KMS-11 (cell line): ENCODE data around the gene MROH2A.

Experiments used
- H2AFZ ChIP-seq: fragments of 200-600 bp; sonication (generic); 2 replicates; pipeline ENCODE4 v1.6.1; 2016; ENCODE audit warnings: antibody characterized with exemption, mixed run types, low read depth
- H3K27ac ChIP-seq: fragments of 200-600 bp; sonication (generic); 2 replicates; pipeline ENCODE4 v1.6.1; 2016; ENCODE audit warnings: mild to moderate bottlenecking, mixed run types
- H3K27me3 ChIP-seq: fragments of 200-600 bp; sonication (generic); 2 replicates; pipeline ENCODE4 v1.6.1; 2017; ENCODE audit warnings: mild to moderate bottlenecking, low read depth, mixed run types, moderate library complexity; ENCODE audit not compliant: insufficient read depth
- H3K36me3 ChIP-seq: fragments of 200-600 bp; sonication (generic); 2 replicates; pipeline ENCODE4 v1.6.1; 2017; ENCODE audit warnings: mild to moderate bottlenecking, mixed run types; ENCODE audit not compliant: insufficient read depth
- H3K4me1 ChIP-seq: fragments of 200-600 bp; sonication (generic); 2 replicates; pipeline ENCODE4 v1.6.1; 2016; ENCODE audit warnings: mild to moderate bottlenecking, low read depth, mixed run types; ENCODE audit not compliant: poor library complexity, severe bottlenecking
- H3K4me2 ChIP-seq: fragments of 200-600 bp; sonication (generic); 2 replicates; pipeline ENCODE4 v1.7.0; 2016; ENCODE audit warnings: mild to moderate bottlenecking, mixed run types
- H3K4me3 ChIP-seq: fragments of 200-600 bp; sonication (generic); IDR thresholded peaks from 2 replicates; pipeline ENCODE4 v1.6.1; 2017; ENCODE audit warnings: low read depth, low read length, mixed read lengths; ENCODE audit not compliant: insufficient read depth
- H3K79me2 ChIP-seq: fragments of 200-600 bp; sonication (generic); 2 replicates; pipeline ENCODE4 v1.6.1; 2016; ENCODE audit warnings: low read depth, mixed run types; ENCODE audit not compliant: insufficient read depth
- H3K9ac ChIP-seq: fragments of 200-600 bp; sonication (generic); 2 replicates; pipeline ENCODE4 v1.6.1; 2016; ENCODE audit warnings: mild to moderate bottlenecking, mixed run types
- H4K20me1 ChIP-seq: fragments of 200-600 bp; sonication (generic); 2 replicates; pipeline ENCODE4 v1.6.1; 2016; ENCODE audit warnings: mild to moderate bottlenecking, mixed run types; ENCODE audit not compliant: insufficient read depth
- TF ChIP-seq, protein P1 (sequence below): fragments of 200-600 bp; sonication (generic); conservative IDR thresholded peaks from 2 replicates; pipeline ENCODE4 v1.6.1; 2017; ENCODE audit warnings: low read depth, mild to moderate bottlenecking, antibody characterized with exemption, low read length, moderate library complexity, mixed read lengths

Gene MROH2A

DNA sequence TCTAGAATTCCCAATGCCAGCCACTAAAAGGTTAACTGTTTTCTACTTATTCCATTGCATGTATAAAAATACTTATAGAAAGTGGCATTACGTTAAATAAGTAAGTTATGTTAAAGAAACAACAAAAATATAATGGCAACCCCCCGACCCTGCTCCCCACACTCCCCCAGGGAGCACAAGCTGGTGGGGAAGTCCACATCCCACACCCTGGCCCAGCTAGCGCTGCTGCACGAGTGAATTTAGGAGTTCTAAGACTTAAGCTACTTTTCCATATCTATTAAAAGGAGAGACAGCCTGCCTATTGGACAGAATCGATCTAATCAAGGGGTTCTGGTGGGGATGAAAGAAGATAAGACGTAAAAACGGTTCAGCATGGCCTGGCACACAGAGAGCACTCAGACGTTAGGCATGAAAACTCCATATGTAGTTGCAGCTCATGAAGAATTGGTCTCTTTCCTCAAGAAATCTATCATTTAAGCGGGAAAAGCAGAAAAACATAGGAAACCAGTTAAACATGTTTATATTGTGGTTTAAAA, 59.6 kb downstream of the MROH2A start:
- no peak overlapping the region for H3K4me3 ChIP-seq
- TF ChIP-seq, protein P1, sequence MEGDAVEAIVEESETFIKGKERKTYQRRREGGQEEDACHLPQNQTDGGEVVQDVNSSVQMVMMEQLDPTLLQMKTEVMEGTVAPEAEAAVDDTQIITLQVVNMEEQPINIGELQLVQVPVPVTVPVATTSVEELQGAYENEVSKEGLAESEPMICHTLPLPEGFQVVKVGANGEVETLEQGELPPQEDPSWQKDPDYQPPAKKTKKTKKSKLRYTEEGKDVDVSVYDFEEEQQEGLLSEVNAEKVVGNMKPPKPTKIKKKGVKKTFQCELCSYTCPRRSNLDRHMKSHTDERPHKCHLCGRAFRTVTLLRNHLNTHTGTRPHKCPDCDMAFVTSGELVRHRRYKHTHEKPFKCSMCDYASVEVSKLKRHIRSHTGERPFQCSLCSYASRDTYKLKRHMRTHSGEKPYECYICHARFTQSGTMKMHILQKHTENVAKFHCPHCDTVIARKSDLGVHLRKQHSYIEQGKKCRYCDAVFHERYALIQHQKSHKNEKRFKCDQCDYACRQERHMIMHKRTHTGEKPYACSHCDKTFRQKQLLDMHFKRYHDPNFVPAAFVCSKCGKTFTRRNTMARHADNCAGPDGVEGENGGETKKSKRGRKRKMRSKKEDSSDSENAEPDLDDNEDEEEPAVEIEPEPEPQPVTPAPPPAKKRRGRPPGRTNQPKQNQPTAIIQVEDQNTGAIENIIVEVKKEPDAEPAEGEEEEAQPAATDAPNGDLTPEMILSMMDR = no peak
- no peaks in the 10 kb centered on the region for H3K27me3 ChIP-seq
- H4K20me1 ChIP-seq = peaks cover 11% of the 10 kb centered on the region; the same call in 1 of the 2 replicates
- H3K79me2 ChIP-seq = peaks cover 60% of the 10 kb centered on the region
- no peaks in the 10 kb centered on the region; the same call in 1 of the 2 replicates for H3K36me3 ChIP-seq
- no peak overlapping the region for H3K4me2 ChIP-seq
- H2AFZ ChIP-seq = no peak overlapping the region
- H3K27ac ChIP-seq = no peak overlapping the region
- H3K4me1 ChIP-seq = peaks cover 5% of the 10 kb centered on the region
- H3K9ac ChIP-seq = no peak overlapping the region

DNA sequence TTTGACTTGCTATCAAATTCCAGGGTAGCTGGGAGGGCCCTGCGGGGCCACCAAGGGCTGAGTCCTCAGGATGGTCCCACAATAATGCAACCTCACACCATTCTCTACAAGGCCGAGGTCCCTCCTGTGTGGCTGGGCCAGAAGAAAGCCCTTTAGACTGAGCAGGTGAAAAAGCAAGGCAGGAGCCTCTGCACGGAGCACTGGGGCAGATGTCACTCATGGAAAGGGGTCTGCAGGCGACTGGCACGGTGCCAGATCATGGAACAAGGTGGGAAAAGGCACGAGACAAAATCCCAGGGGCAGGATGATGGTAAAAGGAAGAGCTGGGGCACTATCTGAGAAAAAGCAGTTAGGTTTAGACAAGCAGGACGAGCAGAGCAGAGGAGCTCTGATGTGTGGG, 60.1 kb downstream of the MROH2A start:
- peaks cover 5% of the 10 kb centered on the region for H3K4me1 ChIP-seq
- peaks cover 11% of the 10 kb centered on the region; the same call in 1 of the 2 replicates for H4K20me1 ChIP-seq
- no peak overlapping the region for H3K9ac ChIP-seq
- H3K27ac ChIP-seq = no peak overlapping the region
- H3K79me2 ChIP-seq = peaks cover 61% of the 10 kb centered on the region
- H3K36me3 ChIP-seq = no peaks in the 10 kb centered on the region; the same call in 1 of the 2 replicates
- no peak overlapping the region for H3K4me2 ChIP-seq
- H3K4me3 ChIP-seq = no peak overlapping the region
- TF ChIP-seq, protein P1 = no peak
- no peaks in the 10 kb centered on the region for H3K27me3 ChIP-seq
- H2AFZ ChIP-seq = no peak overlapping the region

DNA sequence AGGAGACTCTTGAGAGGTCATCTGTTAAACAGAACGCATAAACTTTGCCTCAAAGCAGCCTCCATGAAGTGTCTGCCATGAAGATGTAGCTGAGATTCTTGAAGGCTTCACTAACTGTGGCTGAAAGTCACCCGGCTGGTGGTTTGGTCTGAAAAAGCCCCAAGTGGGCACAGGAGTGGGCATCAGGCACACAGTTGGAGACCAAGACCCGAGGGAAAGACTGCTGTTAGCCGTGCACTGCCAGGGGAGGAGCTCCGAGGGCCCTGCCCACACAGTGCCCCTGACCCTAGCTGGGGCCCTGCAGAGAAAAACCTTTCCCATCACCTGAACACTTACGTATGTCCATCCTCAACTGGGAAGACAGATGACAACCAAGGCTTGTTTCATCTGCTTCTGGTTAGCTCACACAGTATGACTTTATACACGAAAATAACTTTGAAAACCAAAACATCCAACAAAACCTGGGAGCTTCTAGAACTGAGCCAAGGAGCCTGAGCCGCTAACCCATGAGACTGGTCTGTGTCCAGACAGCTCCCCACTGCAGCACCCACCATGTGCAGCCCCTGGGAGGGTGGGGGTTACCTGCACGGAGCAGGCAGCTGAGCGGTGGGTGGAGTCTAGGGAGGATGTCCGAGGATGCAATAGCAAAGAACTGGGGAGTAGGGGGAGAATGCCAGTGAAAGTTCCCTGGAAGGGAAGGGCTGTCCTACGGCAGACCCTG, 60.8 kb downstream of the MROH2A start:
- Histone ChIP-seq H3K4me2 (no peak overlapping the region), H3K4me3 (no peak overlapping the region), H4K20me1 (peaks cover 11% of the 10 kb centered on the region; the same call in 1 of the 2 replicates), H3K27me3 (no peaks in the 10 kb centered on the region), H3K79me2 (peaks cover 61% of the 10 kb centered on the region), H3K9ac (no peak overlapping the region), H3K4me1 (peaks cover 5% of the 10 kb centered on the region), H3K36me3 (no peaks in the 10 kb centered on the region; the same call in 1 of the 2 replicates), H2AFZ (no peak overlapping the region), H3K27ac (no peak overlapping the region)
- TF ChIP-seq, protein P1 = no peak

DNA sequence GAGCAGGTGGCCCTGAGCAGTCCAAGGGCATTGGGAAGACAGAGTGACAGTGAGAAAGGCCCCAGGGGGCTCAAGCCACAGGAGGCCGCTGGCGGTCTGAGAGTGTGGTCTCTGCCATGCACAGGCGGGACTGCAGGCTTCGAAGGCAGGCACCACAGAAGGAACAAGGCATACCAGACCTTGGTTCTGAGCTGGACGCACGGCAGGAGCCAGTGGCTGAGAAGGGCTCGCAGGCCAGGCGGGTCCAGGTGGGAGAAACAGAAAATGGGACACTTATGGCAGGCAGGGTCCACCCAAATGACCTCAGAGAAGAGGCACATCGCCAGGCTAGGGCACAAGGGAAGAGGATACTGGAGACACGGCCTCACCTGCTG, 61.3 kb downstream of the MROH2A start:
- Histone ChIP-seq H3K4me3 (no peak overlapping the region), H3K27me3 (no peaks in the 10 kb centered on the region), H3K4me1 (peaks cover 5% of the 10 kb centered on the region), H2AFZ (no peak overlapping the region), H3K27ac (no peak overlapping the region), H3K36me3 (peaks cover 1% of the 10 kb centered on the region; the same call in 1 of the 2 replicates), H3K4me2 (no peak overlapping the region), H3K79me2 (peaks cover 61% of the 10 kb centered on the region), H3K9ac (no peak overlapping the region), H4K20me1 (peaks cover 11% of the 10 kb centered on the region; the same call in 1 of the 2 replicates)
- TF ChIP-seq, protein P1 = no peak
